ENCODE measurements around the gene MAP1B. TPM values are rescaled to one million over a fixed set of nuclear protein-coding genes. Genes with fewer than 3 reads are reported as not detected.
A peak's percentile ranks its signal among the peaks of the same experiment; 100 is the strongest.

Gene MAP1B
- total RNA-seq, 3 donors from 2014 or later: 258 to 2,233 (median 271) TPM

- Histone ChIP-seq H3K4me3 (no peak overlapping the region), H3K36me3 (no peaks in the 10 kb centered on the region), H3K9me3 (no peaks in the 10 kb centered on the region), H3K27ac (no peak overlapping the region), H3K27me3 (no peaks in the 10 kb centered on the region), H3K4me1 (no peaks in the 10 kb centered on the region)
- DNase-seq (ENCODE audit: low spot score in 2 of 2): no peak
- intact Hi-C loops (cut with DNase I; ENCODE audit: low total_unique reads): no loop called here
- TF ChIP-seq POLR2AphosphoS5 (IDR thresholded peaks at IDR 0.05) (no peak), POLR2A (IDR thresholded peaks at IDR 0.05) (no peak)
- TF ChIP-seq, protein P1, sequence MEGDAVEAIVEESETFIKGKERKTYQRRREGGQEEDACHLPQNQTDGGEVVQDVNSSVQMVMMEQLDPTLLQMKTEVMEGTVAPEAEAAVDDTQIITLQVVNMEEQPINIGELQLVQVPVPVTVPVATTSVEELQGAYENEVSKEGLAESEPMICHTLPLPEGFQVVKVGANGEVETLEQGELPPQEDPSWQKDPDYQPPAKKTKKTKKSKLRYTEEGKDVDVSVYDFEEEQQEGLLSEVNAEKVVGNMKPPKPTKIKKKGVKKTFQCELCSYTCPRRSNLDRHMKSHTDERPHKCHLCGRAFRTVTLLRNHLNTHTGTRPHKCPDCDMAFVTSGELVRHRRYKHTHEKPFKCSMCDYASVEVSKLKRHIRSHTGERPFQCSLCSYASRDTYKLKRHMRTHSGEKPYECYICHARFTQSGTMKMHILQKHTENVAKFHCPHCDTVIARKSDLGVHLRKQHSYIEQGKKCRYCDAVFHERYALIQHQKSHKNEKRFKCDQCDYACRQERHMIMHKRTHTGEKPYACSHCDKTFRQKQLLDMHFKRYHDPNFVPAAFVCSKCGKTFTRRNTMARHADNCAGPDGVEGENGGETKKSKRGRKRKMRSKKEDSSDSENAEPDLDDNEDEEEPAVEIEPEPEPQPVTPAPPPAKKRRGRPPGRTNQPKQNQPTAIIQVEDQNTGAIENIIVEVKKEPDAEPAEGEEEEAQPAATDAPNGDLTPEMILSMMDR (IDR thresholded peaks at IDR 0.05): no peak
Measured at GRCh38 chr5:72093824-72094223, 13.5 kb upstream of the MAP1B start.

DNA sequence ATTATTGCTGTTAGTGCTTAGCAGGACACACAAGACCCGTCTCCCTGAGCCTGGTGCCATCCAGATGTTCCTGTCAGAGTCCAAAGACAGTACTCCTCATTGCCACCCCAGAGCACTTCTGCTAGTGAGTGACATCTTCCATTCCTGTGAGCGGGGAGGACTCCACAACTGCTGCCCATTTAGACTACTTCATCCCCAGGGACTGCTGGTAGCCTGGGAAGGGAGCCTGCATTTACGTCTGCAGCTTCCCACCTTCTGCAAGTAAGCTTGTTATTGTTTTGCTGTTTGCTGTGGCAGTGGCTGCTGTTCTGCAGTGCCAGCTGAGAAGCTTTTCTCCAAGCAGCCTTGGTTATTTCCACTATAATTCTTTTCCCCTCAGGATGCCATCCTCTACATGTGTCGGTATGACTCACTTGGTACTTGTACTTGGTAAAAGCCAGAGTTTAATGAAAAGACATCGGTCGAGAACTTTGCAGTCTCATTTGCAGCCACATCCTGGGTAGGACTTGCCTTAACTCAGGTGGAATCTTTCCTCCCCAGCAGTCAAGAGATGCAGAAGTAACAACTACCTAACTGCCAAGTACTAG is 10.6 kb upstream of the MAP1B start:
- H3K36me3 ChIP-seq: no peaks in the 10 kb centered on the region
- H3K9me3 ChIP-seq: no peaks in the 10 kb centered on the region
- no peaks in the 10 kb centered on the region for H3K27me3 ChIP-seq
- no peak overlapping the region for H3K27ac ChIP-seq
- TF ChIP-seq, protein P1 (IDR thresholded peaks at IDR 0.05): no peak
- TF ChIP-seq POLR2A (IDR thresholded peaks at IDR 0.05): no peak
- DNase-seq (ENCODE audit: low spot score in 2 of 2): no peak
- intact Hi-C loops (cut with DNase I; ENCODE audit: low total_unique reads): no loop called here
- no peaks in the 10 kb centered on the region for H3K4me1 ChIP-seq
- no peak overlapping the region for H3K4me3 ChIP-seq

- intact Hi-C loops (cut with DNase I; ENCODE audit: low total_unique reads): no loop called here
- Histone ChIP-seq H3K4me1 (peaks cover 0 to under 1% of the 10 kb centered on the region in 2 donors), H3K36me3 (no peaks in the 10 kb centered on the region), H3K27me3 (no peaks in the 10 kb centered on the region), H3K27ac (no peak overlapping the region), H3K9me3 (no peaks in the 10 kb centered on the region), H3K4me3 (no peak overlapping the region)
- TF ChIP-seq POLR2A (IDR thresholded peaks at IDR 0.05) (no peak), POLR2AphosphoS5 (IDR thresholded peaks at IDR 0.05) (no peak)
- TF ChIP-seq, protein P1 (IDR thresholded peaks at IDR 0.05): no peak
- no peak for DNase-seq (ENCODE audit: low spot score in 2 of 2)
Measured at GRCh38 chr5:72101828-72102227, 5.4 kb upstream of the MAP1B start.

DNA sequence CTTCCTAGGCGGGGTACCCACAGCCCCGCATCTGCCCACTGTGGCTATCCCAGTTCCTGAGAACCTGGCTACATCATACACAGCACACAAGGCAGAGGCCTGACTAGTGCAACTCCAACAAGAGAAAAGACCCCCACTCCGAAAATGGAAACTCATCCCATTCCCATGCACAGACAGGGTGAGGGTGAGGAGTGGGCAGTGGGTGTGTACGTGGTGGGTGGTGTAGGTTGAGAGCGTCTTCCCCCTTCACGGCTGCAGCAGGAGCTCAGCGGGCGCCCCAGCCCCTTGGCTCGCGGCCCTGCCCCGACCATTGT is 501 bp upstream of the MAP1B start:
- intact Hi-C loops (cut with DNase I; ENCODE audit: low total_unique reads): no loop called here
- Histone ChIP-seq H3K4me3 (peak overlapping the region; percentile 72 to 98 (median 75)), H3K27ac (peak overlapping the region; percentile 21 to 90), H3K36me3 (no peaks in the 10 kb centered on the region), H3K27me3 (peaks cover 0 to 6% of the 10 kb centered on the region in 2 donors), H3K4me1 (peaks cover 0 to 4% of the 10 kb centered on the region in 2 donors), H3K9me3 (no peaks in the 10 kb centered on the region)
- no peak for DNase-seq (ENCODE audit: low spot score in 2 of 2)
- TF ChIP-seq, protein P1 (IDR thresholded peaks at IDR 0.05): no peak
- TF ChIP-seq POLR2AphosphoS5 (IDR thresholded peaks at IDR 0.05): no peak

GRCh38 chr5:72107901-72108201 is 576 bp downstream of the MAP1B start:
- peaks cover 0 to 6% of the 10 kb centered on the region in 2 donors for H3K27me3 ChIP-seq
- H3K4me3 ChIP-seq: peak overlapping the region; percentile 72 to 98 (median 75)
- peak overlapping the region; percentile 21 to 90 for H3K27ac ChIP-seq
- no peak for DNase-seq (ENCODE audit: low spot score in 2 of 2)
- intact Hi-C loops (cut with DNase I; ENCODE audit: low total_unique reads): no loop called here
- TF ChIP-seq POLR2A (IDR thresholded peaks at IDR 0.05) (no peak), POLR2AphosphoS5 (IDR thresholded peaks at IDR 0.05) (no peak)
- TF ChIP-seq, protein P1 (IDR thresholded peaks at IDR 0.05): no peak
- H3K36me3 ChIP-seq: no peaks in the 10 kb centered on the region
- H3K4me1 ChIP-seq: peaks cover 0 to 4% of the 10 kb centered on the region in 2 donors
- H3K9me3 ChIP-seq: no peaks in the 10 kb centered on the region
